ENCODE measurements around the gene NUDT4B.
"Not testable (repeated sequence)": the region's sequence is repeated elsewhere in the genome, so short reads cannot be mapped to it uniquely, and the experiment has no call there.

DNA sequence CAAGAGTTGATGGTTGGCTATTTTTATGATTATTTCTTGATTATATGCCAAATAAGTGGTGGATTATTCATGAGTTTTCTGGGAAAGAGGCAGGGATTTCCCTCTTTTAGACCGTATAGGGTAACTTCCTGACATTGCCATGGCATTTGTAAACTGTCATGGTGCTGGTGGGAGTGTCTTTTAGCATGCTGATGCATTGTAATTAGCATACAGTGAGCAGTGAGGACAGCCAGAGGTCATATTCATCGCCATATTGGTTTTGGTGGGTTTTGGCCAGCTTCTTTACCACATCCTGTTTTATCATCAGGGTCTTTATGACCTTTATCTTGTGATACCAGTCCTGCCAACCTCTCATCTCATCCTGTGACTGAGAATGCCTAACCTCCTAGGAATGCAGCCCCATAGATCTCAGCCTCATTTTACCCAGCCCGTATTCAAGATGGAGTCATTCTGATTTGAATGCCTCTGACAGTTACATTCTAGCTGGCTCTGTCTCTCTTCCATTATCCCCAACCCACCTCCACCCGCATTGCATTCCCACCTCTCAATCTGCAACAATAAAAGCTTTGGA, 45.3 kb downstream of the NUDT4B start:
- TF ChIP-seq, protein P1, sequence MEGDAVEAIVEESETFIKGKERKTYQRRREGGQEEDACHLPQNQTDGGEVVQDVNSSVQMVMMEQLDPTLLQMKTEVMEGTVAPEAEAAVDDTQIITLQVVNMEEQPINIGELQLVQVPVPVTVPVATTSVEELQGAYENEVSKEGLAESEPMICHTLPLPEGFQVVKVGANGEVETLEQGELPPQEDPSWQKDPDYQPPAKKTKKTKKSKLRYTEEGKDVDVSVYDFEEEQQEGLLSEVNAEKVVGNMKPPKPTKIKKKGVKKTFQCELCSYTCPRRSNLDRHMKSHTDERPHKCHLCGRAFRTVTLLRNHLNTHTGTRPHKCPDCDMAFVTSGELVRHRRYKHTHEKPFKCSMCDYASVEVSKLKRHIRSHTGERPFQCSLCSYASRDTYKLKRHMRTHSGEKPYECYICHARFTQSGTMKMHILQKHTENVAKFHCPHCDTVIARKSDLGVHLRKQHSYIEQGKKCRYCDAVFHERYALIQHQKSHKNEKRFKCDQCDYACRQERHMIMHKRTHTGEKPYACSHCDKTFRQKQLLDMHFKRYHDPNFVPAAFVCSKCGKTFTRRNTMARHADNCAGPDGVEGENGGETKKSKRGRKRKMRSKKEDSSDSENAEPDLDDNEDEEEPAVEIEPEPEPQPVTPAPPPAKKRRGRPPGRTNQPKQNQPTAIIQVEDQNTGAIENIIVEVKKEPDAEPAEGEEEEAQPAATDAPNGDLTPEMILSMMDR (IDR thresholded peaks at IDR 0.05) = not testable (repeated sequence)
- TF ChIP-seq POLR2A, EP300 (IDR thresholded peaks at IDR 0.05): not testable (repeated sequence)

Measured in ovary (tissue), 3 donors.